ENCODE data around the gene SCG2. TPM values are rescaled to one million over a fixed set of nuclear protein-coding genes. Genes with fewer than 3 reads are reported as not detected.

Gene SCG2
- total and polyA plus RNA-seq, 2 experiments from 2014 or later = under 0.01 to 0.60 TPM

- H3K27me3 ChIP-seq (replicated peaks; ENCODE audit: insufficient read depth) = no peaks in the 10 kb centered on the region
- no peak overlapping the region for H3K4me2 ChIP-seq (ENCODE audit: unreplicated experiment)
- H3K36me3 ChIP-seq (ENCODE audit: low read depth) = no peaks in the 10 kb centered on the region
- H4K20me1 ChIP-seq (ENCODE audit: insufficient read depth) = no peaks in the 10 kb centered on the region
- TF ChIP-seq EZH2phosphoT487 (IDR thresholded peaks at IDR 0.05; ENCODE audit: insufficient read depth, low read depth) = no peak
- TF ChIP-seq EZH2 (IDR thresholded peaks at IDR 0.05; ENCODE audit: insufficient read depth, poor library complexity, severe bottlenecking) = no peak
- H3K4me1 ChIP-seq (ENCODE audit: insufficient read depth) = no peaks in the 10 kb centered on the region
- no peaks in the 10 kb centered on the region for H3K9me3 ChIP-seq (ENCODE audit: low read depth)
- H3F3A ChIP-seq (ENCODE audit: insufficient read depth) = no peaks in the 10 kb centered on the region
- H3K4me3 ChIP-seq = no peak overlapping the region
- H2AFZ ChIP-seq = no peak overlapping the region
- H3K27ac ChIP-seq = no peak overlapping the region
- in situ Hi-C loops (cut with MboI) = no loop called here
- no peak overlapping the region for H3K9ac ChIP-seq
- no peak for DNase-seq
- H3K9me2 ChIP-seq (ENCODE audit: insufficient read depth) = no peaks in the 10 kb centered on the region
- H3K79me2 ChIP-seq (ENCODE audit: insufficient read depth) = no peaks in the 10 kb centered on the region
- 40 to 46% methylated on average over 3 of the region's 3 CpGs for WGBS, 2 experiments (ENCODE audit: low coverage in 1 of 2, low lambda C conversion rate in 2 of 2, missing lambda C conversion rate in 2 of 2)
These were observed 42.0 kb upstream of the SCG2 start for GRCh38 chr2:223644136-223644535.

- Histone ChIP-seq H3K27ac (no peak overlapping the region), H2AFZ (no peak overlapping the region), H4K20me1 (ENCODE audit: insufficient read depth) (no peaks in the 10 kb centered on the region), H3K27me3 (replicated peaks; ENCODE audit: insufficient read depth) (no peaks in the 10 kb centered on the region), H3K4me2 (ENCODE audit: unreplicated experiment) (no peak overlapping the region), H3K4me1 (ENCODE audit: insufficient read depth) (no peaks in the 10 kb centered on the region), H3K9me3 (ENCODE audit: low read depth) (no peaks in the 10 kb centered on the region), H3K9me2 (ENCODE audit: insufficient read depth) (no peaks in the 10 kb centered on the region), H3K79me2 (ENCODE audit: insufficient read depth) (no peaks in the 10 kb centered on the region), H3K9ac (no peak overlapping the region), H3K36me3 (ENCODE audit: low read depth) (no peaks in the 10 kb centered on the region), H3F3A (ENCODE audit: insufficient read depth) (no peaks in the 10 kb centered on the region), H3K4me3 (no peak overlapping the region)
- TF ChIP-seq EZH2phosphoT487 (IDR thresholded peaks at IDR 0.05; ENCODE audit: insufficient read depth, low read depth) (no peak), EZH2 (IDR thresholded peaks at IDR 0.05; ENCODE audit: insufficient read depth, poor library complexity, severe bottlenecking) (no peak)
- 90 to 95% methylated on average over 4 of the region's 4 CpGs for WGBS, 2 experiments (ENCODE audit: low coverage in 1 of 2, low lambda C conversion rate in 2 of 2, missing lambda C conversion rate in 2 of 2)
- in situ Hi-C loops (cut with MboI) = no loop called here
- DNase-seq = no peak
These were observed 41.1 kb upstream of the SCG2 start for GRCh38 chr2:223643309-223643708.

GRCh38 chr2:223642506-223642905 lies 40.3 kb upstream of the SCG2 start:
- Histone ChIP-seq H3K79me2 (ENCODE audit: insufficient read depth) (no peaks in the 10 kb centered on the region), H3F3A (ENCODE audit: insufficient read depth) (no peaks in the 10 kb centered on the region), H3K9me3 (ENCODE audit: low read depth) (no peaks in the 10 kb centered on the region), H3K4me1 (ENCODE audit: insufficient read depth) (no peaks in the 10 kb centered on the region), H2AFZ (no peak overlapping the region), H3K4me2 (ENCODE audit: unreplicated experiment) (no peak overlapping the region), H3K36me3 (ENCODE audit: low read depth) (no peaks in the 10 kb centered on the region), H3K27me3 (replicated peaks; ENCODE audit: insufficient read depth) (no peaks in the 10 kb centered on the region), H3K9ac (no peak overlapping the region), H3K27ac (no peak overlapping the region), H3K9me2 (ENCODE audit: insufficient read depth) (no peaks in the 10 kb centered on the region), H4K20me1 (ENCODE audit: insufficient read depth) (no peaks in the 10 kb centered on the region), H3K4me3 (no peak overlapping the region)
- WGBS, 2 experiments (ENCODE audit: low coverage in 1 of 2, low lambda C conversion rate in 2 of 2, missing lambda C conversion rate in 2 of 2) = 97 to 100% methylated on average over 1 of the region's 1 CpG
- in situ Hi-C loops (cut with MboI) = no loop called here
- TF ChIP-seq EZH2phosphoT487 (IDR thresholded peaks at IDR 0.05; ENCODE audit: insufficient read depth, low read depth) (no peak), EZH2 (IDR thresholded peaks at IDR 0.05; ENCODE audit: insufficient read depth, poor library complexity, severe bottlenecking) (no peak)
- peak; percentile 40 for DNase-seq

- no peak for TF ChIP-seq EZH2 (IDR thresholded peaks at IDR 0.05; ENCODE audit: insufficient read depth, poor library complexity, severe bottlenecking)
- TF ChIP-seq EZH2phosphoT487 (IDR thresholded peaks at IDR 0.05; ENCODE audit: insufficient read depth, low read depth) = no peak
- WGBS, 2 experiments (ENCODE audit: low coverage in 1 of 2, low lambda C conversion rate in 2 of 2, missing lambda C conversion rate in 2 of 2) = 19 to 23% methylated on average over 5 of the region's 5 CpGs
- DNase-seq = no peak
- H3K36me3 ChIP-seq (ENCODE audit: low read depth) = no peaks in the 10 kb centered on the region
- no peaks in the 10 kb centered on the region for H3K9me2 ChIP-seq (ENCODE audit: insufficient read depth)
- H3K4me1 ChIP-seq (ENCODE audit: insufficient read depth) = no peaks in the 10 kb centered on the region
- no peak overlapping the region for H3K4me2 ChIP-seq (ENCODE audit: unreplicated experiment)
- H3K9ac ChIP-seq = no peak overlapping the region
- H3F3A ChIP-seq (ENCODE audit: insufficient read depth) = no peaks in the 10 kb centered on the region
- H4K20me1 ChIP-seq (ENCODE audit: insufficient read depth) = no peaks in the 10 kb centered on the region
- no peak overlapping the region for H3K4me3 ChIP-seq
- no peaks in the 10 kb centered on the region for H3K27me3 ChIP-seq (replicated peaks; ENCODE audit: insufficient read depth)
- in situ Hi-C loops (cut with MboI) = no loop called here
- no peaks in the 10 kb centered on the region for H3K79me2 ChIP-seq (ENCODE audit: insufficient read depth)
- no peaks in the 10 kb centered on the region for H3K9me3 ChIP-seq (ENCODE audit: low read depth)
- H2AFZ ChIP-seq = no peak overlapping the region
- H3K27ac ChIP-seq = no peak overlapping the region
These were observed 38.9 kb upstream of the SCG2 start for GRCh38 chr2:223641082-223641481.

- TF ChIP-seq EZH2 (IDR thresholded peaks at IDR 0.05; ENCODE audit: insufficient read depth, poor library complexity, severe bottlenecking) (no peak), EZH2phosphoT487 (IDR thresholded peaks at IDR 0.05; ENCODE audit: insufficient read depth, low read depth) (no peak)
- no peaks in the 10 kb centered on the region for H3K79me2 ChIP-seq (ENCODE audit: insufficient read depth)
- no peaks in the 10 kb centered on the region for H3K36me3 ChIP-seq (ENCODE audit: low read depth)
- H3K4me2 ChIP-seq (ENCODE audit: unreplicated experiment) = peak overlapping the region; percentile 1
- H3K4me1 ChIP-seq (ENCODE audit: insufficient read depth) = peaks cover 4% of the 10 kb centered on the region; the same call in 1 of the 2 replicates
- no peak overlapping the region for H3K9ac ChIP-seq
- no peaks in the 10 kb centered on the region for H3K27me3 ChIP-seq (replicated peaks; ENCODE audit: insufficient read depth)
- in situ Hi-C loops (cut with MboI) = no loop called here
- no peaks in the 10 kb centered on the region for H3F3A ChIP-seq (ENCODE audit: insufficient read depth)
- H3K4me3 ChIP-seq = no peak overlapping the region
- DNase-seq = peak; percentile 40
- H3K27ac ChIP-seq = no peak overlapping the region
- H3K9me2 ChIP-seq (ENCODE audit: insufficient read depth) = no peaks in the 10 kb centered on the region
- no peaks in the 10 kb centered on the region for H3K9me3 ChIP-seq (ENCODE audit: low read depth)
- H2AFZ ChIP-seq = no peak overlapping the region
- WGBS, 2 experiments (ENCODE audit: low coverage in 1 of 2, low lambda C conversion rate in 2 of 2, missing lambda C conversion rate in 2 of 2) = 72 to 81% methylated on average over 1 of the region's 1 CpG
- no peaks in the 10 kb centered on the region for H4K20me1 ChIP-seq (ENCODE audit: insufficient read depth)
These were observed 32.9 kb upstream of the SCG2 start for GRCh38 chr2:223635080-223635479.

Measured in GM23248 (cell line).